Activated CD4-positive, alpha-beta memory T cell treated with anti-CD3 and anti-CD28 coated beads for 36 hours (primary cell): ENCODE measurements around the gene QKI. TPM values are rescaled to one million over a fixed set of nuclear protein-coding genes. Genes with fewer than 3 reads are reported as not detected.
"Not testable (repeated sequence)": the region's sequence is repeated elsewhere in the genome, so short reads cannot be mapped to it uniquely, and the experiment has no call there.

Experiments used
- CTCF ChIA-PET: fragments of 350-600 bp; sonication (Branson Sonifier 250); formaldehyde crosslinking; loops from one replicate; lab custom pipeline; 2021; ENCODE audit warnings: antibody characterized with exemption, inconsistent platforms; lab: Charles Lee
- POLR2A ChIA-PET: fragments of 350-600 bp; sonication (Branson Sonifier 250); formaldehyde crosslinking; loops from one replicate; lab custom pipeline; 2021; ENCODE audit warnings: antibody characterized with exemption; lab: Charles Lee
- DNase-seq: peaks from one replicate; pipeline ENCODE4 v3.0.0-alpha.2; 2020
- H3K27ac Mint-ChIP-seq: one replicate; pipeline ENCODE4 v1.8.0; 2021; ENCODE audit warnings: mixed read lengths
- H3K27me3 Mint-ChIP-seq: one replicate; pipeline ENCODE4 v1.8.0; 2021; ENCODE audit warnings: mixed read lengths
- H3K36me3 Mint-ChIP-seq: one replicate; pipeline ENCODE4 v1.8.0; 2021; ENCODE audit warnings: mixed read lengths
- H3K4me1 Mint-ChIP-seq: one replicate; pipeline ENCODE4 v1.8.0; 2021; ENCODE audit warnings: low read depth, mixed read lengths
- H3K4me3 Mint-ChIP-seq: one replicate; pipeline ENCODE4 v1.8.0; 2021; ENCODE audit warnings: mild to moderate bottlenecking, mixed read lengths
- H3K9me3 Mint-ChIP-seq: one replicate; pipeline ENCODE4 v1.8.0; 2021; ENCODE audit warnings: mixed read lengths
- intact Hi-C: fragments of 100-400 bp; cut with micrococcal nuclease; formaldehyde crosslinking; loops from one replicate; pipeline ENCODE4 v1.15.1; 2023
- total RNA-seq, 2 experiments: library from RNA; stranded (reverse); gene quantifications; one replicate each; pipeline ENCODE4 v1.2.3, GENCODE V29; 2021

The QKI gene
- total RNA-seq, 2 experiments from 2014 or later = 43.9 to 44.2 TPM

- POLR2A ChIA-PET, H3K4me3 Mint-ChIP-seq, H3K9me3 Mint-ChIP-seq, DNase-seq, intact Hi-C loops, H3K4me1 Mint-ChIP-seq, H3K27ac Mint-ChIP-seq, H3K27me3 Mint-ChIP-seq, H3K36me3 Mint-ChIP-seq, CTCF ChIA-PET: not testable (repeated sequence)
These were observed 62.4 kb downstream of the QKI start for GRCh38 chr6:163476946-163477345.

DNA sequence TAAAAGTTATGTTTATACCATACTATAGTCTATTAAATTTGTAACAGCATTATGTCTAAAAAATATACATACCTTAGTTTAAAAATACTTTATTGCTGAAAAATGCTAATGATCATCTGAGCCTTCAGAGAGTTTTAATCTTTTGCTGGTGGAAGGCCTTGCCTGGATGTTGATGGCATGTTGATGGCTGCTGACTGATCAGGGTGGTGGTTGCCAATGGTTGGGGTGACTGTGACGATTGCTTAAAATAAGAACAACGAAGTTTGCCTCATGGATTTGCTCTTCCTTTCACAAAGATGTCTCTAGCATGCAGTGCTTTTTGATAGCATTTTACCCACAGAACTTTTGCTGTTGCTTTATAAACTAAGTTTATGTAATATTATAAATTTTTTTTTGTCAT lies 68.6 kb downstream of the QKI start:
- Mint-ChIP-seq H3K4me3 (no peak overlapping the region), H3K36me3 (peaks cover 12% of the 10 kb centered on the region), H3K9me3 (no peaks in the 10 kb centered on the region), H3K27ac (no peak overlapping the region), H3K4me1 (peaks cover 20% of the 10 kb centered on the region), H3K27me3 (no peaks in the 10 kb centered on the region)
- ChIA-PET CTCF (no interaction called here), POLR2A (no interaction called here)
- intact Hi-C loops = no loop called here
- no peak for DNase-seq

- Mint-ChIP-seq H3K4me3 (no peak overlapping the region), H3K27me3 (no peaks in the 10 kb centered on the region), H3K4me1 (peaks cover 34% of the 10 kb centered on the region), H3K9me3 (no peaks in the 10 kb centered on the region), H3K36me3 (peaks cover 6% of the 10 kb centered on the region), H3K27ac (no peak overlapping the region)
- intact Hi-C loops = no loop called here
- ChIA-PET CTCF (no interaction called here), POLR2A (no interaction called here)
- DNase-seq = no peak
These were observed 70.9 kb downstream of the QKI start for GRCh38 chr6:163485388-163485851.

- intact Hi-C loops = no loop called here
These were observed 72.3 kb downstream of the QKI start for GRCh38 chr6:163486821-163487220.

DNA sequence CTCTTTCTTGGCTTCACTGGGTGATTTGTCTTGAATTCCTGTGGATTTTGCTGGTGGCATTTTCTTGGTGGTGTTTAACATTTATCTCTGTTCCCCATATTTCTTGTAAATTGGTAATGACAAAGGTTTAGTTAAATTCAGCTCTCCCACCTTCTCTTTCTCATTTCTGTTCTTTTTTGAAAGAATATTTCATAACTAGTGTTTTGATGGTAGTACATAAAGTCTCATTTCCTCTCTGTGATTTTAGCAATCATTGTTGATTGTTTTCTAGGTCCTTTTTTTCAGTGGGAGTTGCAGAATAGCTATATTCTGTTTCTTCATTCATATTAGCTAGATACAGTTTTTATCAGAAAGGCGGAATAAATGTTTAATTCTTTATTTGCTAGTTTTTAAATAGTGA lies 73.1 kb downstream of the QKI start:
- Mint-ChIP-seq H3K4me1 (peaks cover 42% of the 10 kb centered on the region), H3K4me3 (no peak overlapping the region), H3K27me3 (no peaks in the 10 kb centered on the region), H3K36me3 (peaks cover 4% of the 10 kb centered on the region), H3K27ac (no peak overlapping the region), H3K9me3 (no peaks in the 10 kb centered on the region)
- ChIA-PET POLR2A (no interaction called here), CTCF (no interaction called here)
- no peak for DNase-seq
- intact Hi-C loops = no loop called here

More at GRCh38 chr6:163486821-163487220, 72.3 kb downstream of the QKI start:
- Mint-ChIP-seq H3K4me1 (peaks cover 42% of the 10 kb centered on the region), H3K4me3 (no peak overlapping the region), H3K9me3 (no peaks in the 10 kb centered on the region), H3K27ac (no peak overlapping the region), H3K36me3 (peaks cover 4% of the 10 kb centered on the region), H3K27me3 (no peaks in the 10 kb centered on the region)
- CTCF ChIA-PET = no interaction called here
- POLR2A ChIA-PET = no interaction called here
- DNase-seq = no peak

GRCh38 chr6:163489584-163489983 lies 75.1 kb downstream of the QKI start:
- no peak overlapping the region for H3K4me3 Mint-ChIP-seq
- no peaks in the 10 kb centered on the region for H3K27me3 Mint-ChIP-seq
- ChIA-PET CTCF (no interaction called here), POLR2A (no interaction called here)
- intact Hi-C loops = no loop called here
- no peak for DNase-seq
- no peaks in the 10 kb centered on the region for H3K9me3 Mint-ChIP-seq
- H3K27ac Mint-ChIP-seq = no peak overlapping the region
- no peaks in the 10 kb centered on the region for H3K36me3 Mint-ChIP-seq
- H3K4me1 Mint-ChIP-seq = peaks cover 44% of the 10 kb centered on the region

DNA sequence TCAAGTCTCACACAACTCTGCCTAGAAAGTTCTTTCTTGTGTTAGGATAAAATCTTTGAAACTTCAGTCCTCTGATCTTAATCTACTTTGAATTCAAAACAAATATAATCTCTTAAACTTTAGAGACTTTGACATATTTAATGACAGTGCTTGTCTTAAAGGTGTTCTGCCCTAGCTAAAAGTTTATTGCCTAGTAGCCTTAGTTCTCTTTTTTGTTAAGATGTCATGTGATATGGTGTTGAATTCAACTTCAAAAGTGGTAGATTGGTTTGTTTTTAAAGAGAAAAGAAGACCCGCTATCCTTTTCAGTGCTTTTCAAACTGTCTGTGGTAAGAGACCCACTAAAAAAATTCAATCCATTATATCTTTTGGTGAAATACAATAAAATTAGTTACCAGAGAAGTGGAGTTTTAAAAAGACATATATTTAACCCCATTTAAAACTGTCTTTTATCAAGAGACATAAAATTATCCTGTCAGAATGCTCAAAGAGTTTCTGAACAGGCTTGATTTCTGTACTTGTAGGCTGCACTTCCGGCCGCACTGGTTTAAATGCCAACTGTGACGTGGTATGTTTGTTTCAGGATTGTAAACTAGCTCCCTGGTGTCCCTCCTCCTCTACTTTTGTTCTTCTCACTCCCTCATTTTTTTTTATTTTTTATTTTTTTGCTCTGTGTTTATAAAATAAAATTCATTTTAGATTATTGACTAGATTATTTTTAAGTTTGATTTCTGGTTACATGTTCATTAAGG lies 76.5 kb downstream of the QKI start:
- Mint-ChIP-seq H3K9me3 (no peaks in the 10 kb centered on the region), H3K27ac (peak overlapping the region; percentile 49), H3K27me3 (no peaks in the 10 kb centered on the region), H3K4me1 (peaks cover 45% of the 10 kb centered on the region), H3K36me3 (no peaks in the 10 kb centered on the region), H3K4me3 (no peak overlapping the region)
- ChIA-PET CTCF (no interaction called here), POLR2A (no interaction called here)
- peak; percentile 18 for DNase-seq
- intact Hi-C loops = no loop called here

DNA sequence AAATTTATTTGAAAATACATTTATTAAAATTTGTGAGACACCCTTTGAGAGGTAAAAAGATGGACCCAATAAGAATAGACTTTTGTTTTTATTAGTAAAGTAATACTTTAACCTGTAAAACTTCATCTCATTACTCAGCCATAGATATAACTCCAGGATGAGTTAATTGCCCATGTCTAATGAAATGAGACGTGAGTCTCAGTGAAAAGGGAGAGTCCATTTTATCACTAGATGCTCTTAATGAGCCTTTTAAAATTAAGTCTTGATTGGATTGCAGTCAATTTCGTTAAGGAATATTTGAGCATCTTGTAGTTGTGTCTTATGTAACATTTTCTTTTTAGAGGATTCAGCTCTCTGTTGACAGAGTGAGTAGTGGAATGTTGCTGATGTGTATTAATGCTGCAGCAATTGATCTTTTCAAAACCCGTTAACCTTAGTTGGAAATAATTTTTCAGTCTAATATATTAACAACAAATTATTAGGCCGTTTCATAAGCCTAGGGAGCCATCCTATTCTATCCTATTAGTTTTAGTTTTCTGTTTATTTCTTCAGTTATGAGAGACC lies 77.3 kb downstream of the QKI start:
- no peak for DNase-seq
- H3K4me1 Mint-ChIP-seq = peaks cover 46% of the 10 kb centered on the region
- no peaks in the 10 kb centered on the region for H3K9me3 Mint-ChIP-seq
- no peak overlapping the region for H3K27ac Mint-ChIP-seq
- ChIA-PET CTCF (no interaction called here), POLR2A (no interaction called here)
- H3K4me3 Mint-ChIP-seq = no peak overlapping the region
- H3K36me3 Mint-ChIP-seq = no peaks in the 10 kb centered on the region
- H3K27me3 Mint-ChIP-seq = no peaks in the 10 kb centered on the region
- intact Hi-C loops = no loop called here

GRCh38 chr6:163494279-163494727 lies 79.8 kb downstream of the QKI start:
- peaks cover 3% of the 10 kb centered on the region for H3K36me3 Mint-ChIP-seq
- no peak overlapping the region for H3K4me3 Mint-ChIP-seq
- no peaks in the 10 kb centered on the region for H3K27me3 Mint-ChIP-seq
- peaks cover 31% of the 10 kb centered on the region for H3K4me1 Mint-ChIP-seq
- DNase-seq = peak; percentile 9
- CTCF ChIA-PET = no interaction called here
- H3K9me3 Mint-ChIP-seq = no peaks in the 10 kb centered on the region
- intact Hi-C loops = no loop called here
- no peak overlapping the region for H3K27ac Mint-ChIP-seq
- POLR2A ChIA-PET = no interaction called here

DNA sequence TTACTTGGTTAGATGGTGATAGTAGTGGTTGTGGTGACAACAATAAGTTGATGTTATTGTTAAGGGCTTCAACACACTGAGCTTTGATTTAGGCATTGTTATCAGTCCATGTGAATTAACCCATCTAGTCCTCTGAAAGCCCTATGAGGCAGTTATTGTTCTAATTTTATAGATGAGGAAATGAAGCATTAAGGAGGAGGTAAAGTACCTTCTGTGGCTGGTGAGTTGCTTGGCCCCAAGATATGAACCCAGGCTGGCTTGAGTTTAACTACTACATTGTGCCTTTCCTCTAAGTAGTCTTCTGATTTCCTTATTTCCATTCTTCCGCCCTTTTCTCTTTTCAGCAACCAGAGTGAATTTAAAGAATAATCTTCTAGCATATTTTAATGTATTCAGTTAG lies 81.7 kb downstream of the QKI start:
- Mint-ChIP-seq H3K9me3 (no peaks in the 10 kb centered on the region), H3K4me3 (no peak overlapping the region), H3K4me1 (peaks cover 15% of the 10 kb centered on the region), H3K36me3 (peaks cover 7% of the 10 kb centered on the region), H3K27ac (no peak overlapping the region), H3K27me3 (no peaks in the 10 kb centered on the region)
- no peak for DNase-seq
- ChIA-PET POLR2A (no interaction called here), CTCF (no interaction called here)
- intact Hi-C loops = no loop called here

GRCh38 chr6:163500105-163500504 lies 85.6 kb downstream of the QKI start:
- H3K36me3 Mint-ChIP-seq = peaks cover 30% of the 10 kb centered on the region
- no peak overlapping the region for H3K4me3 Mint-ChIP-seq
- H3K27ac Mint-ChIP-seq = no peak overlapping the region
- CTCF ChIA-PET = no interaction called here
- H3K27me3 Mint-ChIP-seq = no peaks in the 10 kb centered on the region
- POLR2A ChIA-PET = no interaction called here
- no peak for DNase-seq
- intact Hi-C loops = no loop called here
- H3K9me3 Mint-ChIP-seq = peaks cover 16% of the 10 kb centered on the region
- H3K4me1 Mint-ChIP-seq = peaks cover 24% of the 10 kb centered on the region

- H3K4me3 Mint-ChIP-seq = no peak overlapping the region
- H3K36me3 Mint-ChIP-seq = peaks cover 39% of the 10 kb centered on the region
- intact Hi-C loops = no loop called here
- H3K9me3 Mint-ChIP-seq = peaks cover 25% of the 10 kb centered on the region
- no peak overlapping the region for H3K27ac Mint-ChIP-seq
- ChIA-PET CTCF (no interaction called here), POLR2A (interaction anchor here (0.6 to 0.7 kb wide), 2 partner anchors 28 to 351 kb away, joined by 3 read pairs; no protein-coding TSS in a partner anchor)
- DNase-seq = no peak
- no peaks in the 10 kb centered on the region for H3K27me3 Mint-ChIP-seq
- H3K4me1 Mint-ChIP-seq = peaks cover 21% of the 10 kb centered on the region
These were observed 86.5 kb downstream of the QKI start for GRCh38 chr6:163501026-163501425.

GRCh38 chr6:163501439-163501838 lies 86.9 kb downstream of the QKI start:
- POLR2A ChIA-PET = interaction anchor here (0.6 to 0.7 kb wide), 2 partner anchors 28 to 351 kb away, joined by 3 read pairs; no protein-coding TSS in a partner anchor
- no peaks in the 10 kb centered on the region for H3K27me3 Mint-ChIP-seq

More at GRCh38 chr6:163501439-163501838, 86.9 kb downstream of the QKI start:
- intact Hi-C loops = no loop called here
- no peak for DNase-seq
- Mint-ChIP-seq H3K4me1 (peaks cover 17% of the 10 kb centered on the region), H3K36me3 (peaks cover 40% of the 10 kb centered on the region), H3K4me3 (no peak overlapping the region), H3K27ac (no peak overlapping the region), H3K9me3 (peaks cover 27% of the 10 kb centered on the region)
- CTCF ChIA-PET = no interaction called here
